Activated naive CD4-positive, alpha-beta T cell treated with anti-CD3 and anti-CD28 coated beads, Interleukin-2, amount 50 U/mL, for 24 hours (primary cell): ENCODE results near the gene SCGB3A2.

Experiments used
- H3K27ac Mint-ChIP-seq: one replicate; pipeline ENCODE4 v1.8.0; 2021; ENCODE audit warnings: mild to moderate bottlenecking, mixed read lengths
- H3K27me3 Mint-ChIP-seq: one replicate; pipeline ENCODE4 v1.8.0; 2021; ENCODE audit warnings: mixed read lengths
- H3K36me3 Mint-ChIP-seq: one replicate; pipeline ENCODE4 v1.8.0; 2021; ENCODE audit warnings: mixed read lengths
- H3K4me1 Mint-ChIP-seq: one replicate; pipeline ENCODE4 v1.8.0; 2021; ENCODE audit warnings: mixed read lengths
- H3K4me3 Mint-ChIP-seq: one replicate; pipeline ENCODE4 v1.8.0; 2021; ENCODE audit warnings: mild to moderate bottlenecking, mixed read lengths
- H3K9me3 Mint-ChIP-seq: one replicate; pipeline ENCODE4 v1.8.0; 2021; ENCODE audit warnings: mixed read lengths

SCGB3A2 gene

DNA sequence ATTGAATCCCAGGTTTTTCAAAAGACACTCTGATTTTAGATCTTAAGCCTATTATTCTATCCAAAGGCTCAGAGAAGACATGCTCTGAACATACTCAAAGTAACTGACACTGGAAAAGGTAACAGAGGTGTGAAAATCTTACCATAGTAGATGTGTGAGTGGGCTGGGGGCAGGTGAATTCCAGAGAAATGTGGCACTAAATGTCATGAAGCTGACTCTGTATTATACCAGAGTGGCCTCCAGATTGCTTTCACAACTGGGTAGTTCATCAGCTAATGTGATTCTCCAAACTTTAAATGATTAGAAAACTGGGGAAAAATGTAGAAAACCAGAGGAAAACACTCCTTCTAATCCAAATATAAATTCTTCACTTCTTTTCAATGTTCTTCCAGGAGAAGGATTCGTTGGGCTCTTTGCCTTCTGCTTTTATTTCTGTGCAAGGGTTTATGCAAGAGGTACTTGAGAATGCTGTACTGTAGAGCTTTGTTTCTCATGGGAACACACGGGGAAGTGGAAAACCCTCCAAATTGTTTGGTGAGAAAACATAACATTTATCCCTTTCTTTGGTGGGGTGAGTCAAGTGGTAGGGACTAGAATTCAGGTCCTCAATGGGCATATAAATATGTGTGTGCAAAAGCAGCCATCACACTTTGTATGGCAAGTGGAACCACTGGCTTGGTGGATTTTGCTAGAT, at the start of gene SCGB3A2:
TSS of gene SCGB3A2 (plus strand) at position 646 of the 694 bp plus-strand sequence. CDS start 93 bp downstream, outside the sequence.
- H3K27ac Mint-ChIP-seq: no peak within 1 kb of the TSS
- no peaks in the 10 kb centered on the region for H3K9me3 Mint-ChIP-seq
- H3K4me1 Mint-ChIP-seq: no peaks in the 10 kb centered on the region
- H3K27me3 Mint-ChIP-seq: no peaks in the 10 kb centered on the region
- no peak within 1 kb of the TSS for H3K4me3 Mint-ChIP-seq
- H3K36me3 Mint-ChIP-seq: no peaks in the 10 kb centered on the region

DNA sequence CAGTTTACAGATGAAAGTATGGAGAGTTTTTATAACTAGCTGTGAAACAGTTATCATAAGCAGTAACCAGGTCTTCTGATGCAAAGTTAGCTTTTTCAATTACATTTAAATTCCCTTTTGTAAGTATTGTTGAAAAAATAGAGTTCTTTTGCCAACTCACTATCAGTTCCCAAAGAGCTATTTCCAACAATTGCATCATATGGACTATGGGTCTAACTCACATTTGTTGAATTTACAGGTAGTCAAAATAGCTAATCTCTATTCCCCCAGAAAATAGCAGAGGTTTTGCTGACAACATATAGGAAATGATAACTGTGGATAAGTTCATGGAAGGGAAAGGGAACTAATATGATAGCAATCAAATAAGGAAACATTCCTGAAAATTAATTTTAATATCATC, 48.5 kb upstream of the SCGB3A2 start:
- Mint-ChIP-seq H3K36me3 (no peaks in the 10 kb centered on the region), H3K4me1 (no peaks in the 10 kb centered on the region), H3K4me3 (no peak overlapping the region), H3K9me3 (no peaks in the 10 kb centered on the region), H3K27me3 (peaks cover 1% of the 10 kb centered on the region), H3K27ac (no peak overlapping the region)

DNA sequence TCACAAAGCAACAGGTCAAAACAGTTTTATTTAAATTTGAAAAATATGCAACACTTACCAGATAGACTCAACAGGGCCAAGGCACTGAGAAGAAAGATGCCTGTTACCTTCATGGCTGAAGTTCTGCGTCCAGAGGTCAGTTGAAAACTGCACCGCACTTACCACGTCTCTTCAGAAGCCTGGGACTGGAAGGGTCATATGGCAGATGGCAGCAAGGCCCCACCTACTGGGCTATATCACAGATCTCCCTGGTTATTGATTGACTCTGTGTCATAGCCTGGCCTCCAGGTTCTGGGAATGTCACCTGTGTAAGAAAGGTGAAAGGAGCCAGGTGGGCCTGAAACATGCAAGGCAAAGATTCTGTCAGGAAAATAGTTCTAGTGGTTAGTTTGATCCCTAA, 47.0 kb upstream of the SCGB3A2 start, which contains the start of gene SPINK1:
TSS of gene SPINK1 (minus strand) at position 207 of the 400 bp plus-strand sequence. CDS start at position 113, 94 bp downstream.
- Mint-ChIP-seq H3K27me3 (peaks cover 1% of the 10 kb centered on the region), H3K27ac (no peak within 1 kb of the TSS), H3K36me3 (no peaks in the 10 kb centered on the region), H3K9me3 (no peaks in the 10 kb centered on the region), H3K4me1 (no peaks in the 10 kb centered on the region), H3K4me3 (no peak within 1 kb of the TSS)

DNA sequence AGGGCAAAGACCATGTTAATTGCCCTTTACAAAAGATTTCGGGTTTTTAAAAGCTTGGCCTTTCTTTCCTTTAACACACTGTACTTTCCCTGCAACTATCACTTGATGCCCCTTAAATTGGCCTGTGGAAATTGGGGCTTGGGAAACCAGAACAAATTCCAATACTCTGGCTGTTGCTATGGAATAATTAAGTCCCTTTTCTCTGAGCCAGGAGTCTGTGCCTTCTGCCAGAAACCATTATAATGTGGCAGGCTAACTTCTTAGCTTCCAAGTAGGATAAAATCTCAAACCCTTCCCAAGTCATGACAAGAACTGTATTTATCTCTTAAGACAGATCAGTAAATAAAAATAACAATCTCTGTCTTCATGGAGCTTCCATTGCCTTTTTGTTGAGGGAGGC, 46.0 kb upstream of the SCGB3A2 start:
- Mint-ChIP-seq H3K9me3 (no peaks in the 10 kb centered on the region), H3K27ac (no peak overlapping the region), H3K4me1 (no peaks in the 10 kb centered on the region), H3K27me3 (no peaks in the 10 kb centered on the region), H3K4me3 (no peak overlapping the region), H3K36me3 (no peaks in the 10 kb centered on the region)

- H3K4me1 Mint-ChIP-seq: no peaks in the 10 kb centered on the region
- no peaks in the 10 kb centered on the region for H3K36me3 Mint-ChIP-seq
- H3K9me3 Mint-ChIP-seq: no peaks in the 10 kb centered on the region
- no peak overlapping the region for H3K27ac Mint-ChIP-seq
- no peak overlapping the region for H3K4me3 Mint-ChIP-seq
- H3K27me3 Mint-ChIP-seq: peaks cover 5% of the 10 kb centered on the region
These were observed 43.1 kb upstream of the SCGB3A2 start for GRCh38 chr5:147835386-147835798.

DNA sequence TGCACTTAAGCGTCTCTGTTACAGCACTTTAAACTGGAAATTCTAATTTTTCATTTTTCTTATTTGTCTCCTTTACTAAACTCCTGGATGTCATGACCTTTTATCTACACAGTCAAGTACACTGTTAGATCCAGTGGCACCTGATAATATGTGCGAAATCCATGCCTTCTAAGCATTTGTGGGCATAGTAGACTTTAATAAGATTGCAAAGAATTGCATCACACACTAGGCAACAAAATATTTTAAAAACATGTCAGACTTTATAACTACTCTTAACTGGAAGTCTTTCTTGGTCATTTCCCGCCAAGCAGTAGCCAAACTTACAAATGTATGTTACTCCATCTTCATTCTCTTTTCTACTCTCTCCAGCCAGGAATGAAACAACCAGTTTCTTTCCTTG, 42.1 kb upstream of the SCGB3A2 start:
- Mint-ChIP-seq H3K4me3 (no peak overlapping the region), H3K27me3 (peaks cover 7% of the 10 kb centered on the region), H3K9me3 (no peaks in the 10 kb centered on the region), H3K4me1 (no peaks in the 10 kb centered on the region), H3K36me3 (no peaks in the 10 kb centered on the region), H3K27ac (no peak overlapping the region)

DNA sequence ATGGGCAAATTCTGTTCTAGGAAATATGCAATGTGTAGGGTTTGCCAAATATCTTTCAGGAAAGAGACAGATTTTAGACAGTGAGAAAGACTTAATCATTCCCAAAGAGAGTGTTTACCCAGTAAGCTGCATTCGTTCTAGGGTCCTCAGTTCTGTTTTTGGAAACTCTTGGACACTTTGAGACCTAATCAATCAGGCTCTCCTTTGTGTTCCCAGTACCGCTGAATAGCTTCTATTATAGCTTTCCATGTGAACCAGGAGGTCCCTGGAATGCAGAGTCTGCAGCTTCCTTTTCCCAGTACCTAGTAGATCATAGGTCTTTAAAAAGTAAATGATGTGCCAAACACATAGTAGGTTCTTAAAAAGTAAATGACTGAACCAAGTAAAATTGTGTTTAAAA, 35.6 kb upstream of the SCGB3A2 start:
- no peak overlapping the region for H3K27ac Mint-ChIP-seq
- no peaks in the 10 kb centered on the region for H3K36me3 Mint-ChIP-seq

GRCh38 chr5:147844846-147845245, 33.7 kb upstream of the SCGB3A2 start:
- Mint-ChIP-seq H3K4me1 (no peaks in the 10 kb centered on the region), H3K9me3 (no peaks in the 10 kb centered on the region), H3K4me3 (no peak overlapping the region), H3K36me3 (no peaks in the 10 kb centered on the region), H3K27ac (no peak overlapping the region), H3K27me3 (peaks cover 9% of the 10 kb centered on the region)

More for the DNA sequence above, 35.6 kb upstream of the SCGB3A2 start:
- Mint-ChIP-seq H3K27me3 (peaks cover 12% of the 10 kb centered on the region), H3K4me1 (no peaks in the 10 kb centered on the region), H3K4me3 (no peak overlapping the region), H3K9me3 (no peaks in the 10 kb centered on the region)

DNA sequence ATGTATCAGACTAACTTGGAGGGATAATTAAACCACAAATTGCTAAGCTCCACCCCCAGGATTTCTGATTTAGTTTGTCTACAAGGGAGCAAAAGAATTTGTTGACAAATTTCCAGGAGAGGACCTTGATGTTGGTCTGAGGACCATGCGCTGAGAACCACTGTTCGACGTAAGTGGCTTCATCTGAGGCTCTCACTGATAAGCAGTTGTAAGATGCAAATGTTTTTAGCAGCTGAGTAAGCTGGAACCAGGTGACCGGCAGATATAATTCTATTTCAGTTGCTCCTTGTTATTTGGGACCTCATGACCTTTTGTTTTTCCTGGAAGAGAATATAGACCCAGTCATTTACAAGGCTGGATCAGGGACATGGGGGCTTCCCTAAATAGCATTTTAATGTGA, 32.9 kb upstream of the SCGB3A2 start:
- Mint-ChIP-seq H3K27ac (no peak overlapping the region), H3K36me3 (no peaks in the 10 kb centered on the region), H3K4me3 (no peak overlapping the region), H3K4me1 (no peaks in the 10 kb centered on the region), H3K27me3 (peaks cover 8% of the 10 kb centered on the region), H3K9me3 (no peaks in the 10 kb centered on the region)

DNA sequence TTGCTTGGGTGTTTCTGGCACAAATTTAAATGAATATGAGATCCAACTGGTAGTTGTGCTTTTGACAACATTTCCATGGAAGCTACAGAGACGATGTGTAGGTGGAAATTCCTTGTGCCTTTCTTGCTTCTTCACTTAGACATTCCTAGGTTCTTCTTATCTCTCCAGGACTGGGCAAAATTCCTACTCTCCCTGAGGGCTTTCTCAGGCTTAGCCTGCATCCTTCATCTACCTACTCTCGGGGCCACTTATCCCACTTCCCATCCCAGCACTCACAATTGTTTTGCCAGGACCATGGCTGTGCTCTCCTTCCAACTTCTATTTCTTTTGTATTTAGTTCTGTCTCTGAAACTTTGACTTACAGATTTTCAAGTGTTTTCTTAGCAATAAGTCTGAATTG, 29.3 kb upstream of the SCGB3A2 start:
- peaks cover 7% of the 10 kb centered on the region for H3K27me3 Mint-ChIP-seq
- no peaks in the 10 kb centered on the region for H3K9me3 Mint-ChIP-seq
- no peaks in the 10 kb centered on the region for H3K36me3 Mint-ChIP-seq
- no peak overlapping the region for H3K27ac Mint-ChIP-seq
- H3K4me3 Mint-ChIP-seq: no peak overlapping the region
- H3K4me1 Mint-ChIP-seq: no peaks in the 10 kb centered on the region

DNA sequence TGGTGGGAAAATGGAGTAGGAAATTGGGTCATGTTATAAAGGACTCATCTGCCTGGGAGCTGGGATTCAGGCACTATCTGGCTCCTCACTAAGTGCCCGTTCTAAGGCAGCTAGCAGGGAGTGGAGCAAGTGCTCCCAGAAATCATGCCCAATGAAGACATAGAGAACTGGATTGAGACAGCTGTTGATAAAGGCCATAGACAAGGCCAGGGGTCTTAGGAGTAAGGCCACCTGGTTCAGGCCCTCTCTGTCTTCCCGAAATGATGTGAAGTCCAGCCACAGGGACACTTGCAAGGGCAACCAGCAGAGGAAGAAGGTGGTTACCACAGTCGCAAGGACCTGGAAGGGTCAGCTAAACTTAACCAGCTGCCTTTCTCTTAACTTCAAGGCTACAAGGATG, 26.9 kb upstream of the SCGB3A2 start:
- peaks cover 6% of the 10 kb centered on the region for H3K27me3 Mint-ChIP-seq
- no peaks in the 10 kb centered on the region for H3K36me3 Mint-ChIP-seq
- no peaks in the 10 kb centered on the region for H3K4me1 Mint-ChIP-seq
- H3K4me3 Mint-ChIP-seq: no peak overlapping the region
- no peak overlapping the region for H3K27ac Mint-ChIP-seq
- H3K9me3 Mint-ChIP-seq: no peaks in the 10 kb centered on the region

- Mint-ChIP-seq H3K4me1 (no peaks in the 10 kb centered on the region), H3K27ac (no peak overlapping the region), H3K36me3 (no peaks in the 10 kb centered on the region), H3K9me3 (no peaks in the 10 kb centered on the region), H3K27me3 (peaks cover 6% of the 10 kb centered on the region), H3K4me3 (no peak overlapping the region)
These were observed 26.1 kb upstream of the SCGB3A2 start for GRCh38 chr5:147852365-147852764.

DNA sequence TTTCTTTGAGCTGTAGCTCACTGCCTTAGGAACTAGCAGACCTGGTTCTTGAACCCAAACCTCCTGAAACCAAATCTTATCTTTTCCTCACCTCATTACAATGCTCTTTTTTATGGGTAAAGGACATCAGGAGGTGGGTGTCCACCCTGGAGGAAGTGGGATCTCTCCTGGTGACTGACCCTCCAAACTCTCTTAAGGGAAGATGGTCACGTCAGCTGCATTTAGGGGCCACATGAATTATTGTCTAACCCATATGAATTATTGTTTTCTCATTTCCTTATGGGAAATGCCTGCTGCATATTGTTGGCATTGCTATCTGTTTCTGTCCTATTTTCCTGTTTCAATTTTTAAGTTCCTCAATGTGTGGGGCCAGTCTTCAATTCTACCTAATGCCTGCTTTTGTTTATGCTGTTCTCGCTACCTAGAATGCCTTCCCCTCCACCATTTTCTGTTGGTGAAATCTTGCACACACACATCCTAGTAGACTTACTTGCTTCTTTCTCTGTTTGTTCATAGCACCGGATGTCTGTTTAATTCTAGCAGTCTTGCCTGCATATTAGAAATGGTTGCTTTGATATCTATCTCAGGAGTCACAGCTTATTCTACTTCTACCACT, 25.0 kb upstream of the SCGB3A2 start:
- Mint-ChIP-seq H3K27ac (no peak overlapping the region), H3K4me1 (no peaks in the 10 kb centered on the region), H3K36me3 (no peaks in the 10 kb centered on the region), H3K4me3 (no peak overlapping the region), H3K27me3 (peaks cover 9% of the 10 kb centered on the region), H3K9me3 (no peaks in the 10 kb centered on the region)

DNA sequence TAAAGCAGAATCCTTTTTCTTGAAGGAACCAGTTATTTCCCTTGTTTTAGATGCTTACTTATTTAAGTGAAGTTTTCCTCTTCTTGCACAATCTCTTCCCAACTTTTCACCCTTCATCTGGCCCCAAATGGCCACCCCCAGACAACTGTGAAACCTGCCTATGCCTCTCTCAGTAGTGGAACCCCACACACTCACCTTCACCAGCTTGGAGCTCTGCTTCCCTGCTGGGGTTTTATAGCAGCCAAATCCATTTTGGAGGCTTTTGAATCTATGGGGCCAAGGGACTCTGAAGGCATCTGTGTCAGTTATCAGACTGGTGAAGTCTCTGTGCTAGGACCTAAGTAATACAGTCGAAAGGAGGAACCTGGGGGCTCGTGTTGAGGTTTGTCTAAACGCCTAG, 24.2 kb upstream of the SCGB3A2 start:
- H3K36me3 Mint-ChIP-seq: no peaks in the 10 kb centered on the region
- no peaks in the 10 kb centered on the region for H3K4me1 Mint-ChIP-seq
- no peaks in the 10 kb centered on the region for H3K9me3 Mint-ChIP-seq
- no peak overlapping the region for H3K4me3 Mint-ChIP-seq
- peaks cover 9% of the 10 kb centered on the region for H3K27me3 Mint-ChIP-seq
- H3K27ac Mint-ChIP-seq: no peak overlapping the region

- Mint-ChIP-seq H3K9me3 (no peaks in the 10 kb centered on the region), H3K4me1 (no peaks in the 10 kb centered on the region), H3K27me3 (peaks cover 9% of the 10 kb centered on the region), H3K4me3 (no peak overlapping the region), H3K36me3 (no peaks in the 10 kb centered on the region), H3K27ac (no peak overlapping the region)
These were observed 23.4 kb upstream of the SCGB3A2 start for GRCh38 chr5:147854894-147855773.

- H3K4me1 Mint-ChIP-seq: no peaks in the 10 kb centered on the region
- H3K27me3 Mint-ChIP-seq: peaks cover 9% of the 10 kb centered on the region
- H3K36me3 Mint-ChIP-seq: no peaks in the 10 kb centered on the region
- H3K27ac Mint-ChIP-seq: no peak overlapping the region
- no peaks in the 10 kb centered on the region for H3K9me3 Mint-ChIP-seq
- no peak overlapping the region for H3K4me3 Mint-ChIP-seq
These were observed 22.8 kb upstream of the SCGB3A2 start for GRCh38 chr5:147855774-147856069.
